HUES64 (cell line): Measurements from ENCODE around the gene KLK6.
A peak's percentile ranks its signal among the peaks of the same experiment; 100 is the strongest.
"Not testable (repeated sequence)": the region's sequence is repeated elsewhere in the genome, so short reads cannot be mapped to it uniquely, and the experiment has no call there.

Source experiments
- H3K27ac ChIP-seq: 2 replicates; pipeline ENCODE4 v1.7.0; 2013; ENCODE audit warnings: low read depth, low read length, inconsistent platforms
- H3K27me3 ChIP-seq: 2 replicates; pipeline ENCODE4 v1.6.1; 2013; ENCODE audit warnings: mild to moderate bottlenecking, low read length; ENCODE audit not compliant: insufficient read depth
- H3K36me3 ChIP-seq: 2 replicates; pipeline ENCODE4 v1.6.1; 2013; ENCODE audit warnings: mild to moderate bottlenecking, low read length; ENCODE audit not compliant: insufficient read depth
- H3K4me1 ChIP-seq: 2 replicates; pipeline ENCODE4 v1.6.1; 2013; ENCODE audit warnings: mild to moderate bottlenecking, low read length, moderate library complexity; ENCODE audit not compliant: insufficient read depth
- H3K4me3 ChIP-seq: 2 replicates; pipeline ENCODE4 v1.5.1; 2013; ENCODE audit warnings: mild to moderate bottlenecking, low read length, moderate library complexity
- H3K9ac ChIP-seq: 2 replicates; pipeline ENCODE4 v1.6.1; 2013; ENCODE audit warnings: mild to moderate bottlenecking, low read depth, low read length
- H3K9me3 ChIP-seq: 2 replicates; pipeline ENCODE4 v1.6.1; 2013; ENCODE audit warnings: low read depth, low read length; ENCODE audit not compliant: insufficient read depth
- WGBS: fragments of 150-250, 120-280 bp; methylation state at CpG from one replicate; pipeline ENCODE4 v1.1.7; 2013; ENCODE audit warnings: missing lambda C conversion rate; 5-methylcytosine and 5-hydroxymethylcytosine counted together

Gene KLK6

GRCh38 chr19:50984416-50984815 lies 15.0 kb upstream of the KLK6 start:
- H3K9ac ChIP-seq, H3K4me3 ChIP-seq, H3K4me1 ChIP-seq, H3K36me3 ChIP-seq, H3K9me3 ChIP-seq, H3K27me3 ChIP-seq, H3K27ac ChIP-seq: not testable (repeated sequence)
- WGBS = 93% methylated on average over 13 of the region's 14 CpGs

GRCh38 chr19:50983625-50984292 lies 14.4 kb upstream of the KLK6 start, which contains the start of gene KLK7:
Gene KLK7 (minus strand): TSS chr19:50983917. CDS start chr19:50982399, 1,518 bp downstream.
- peak within 1 kb of the TSS; percentile 37 for H3K4me3 ChIP-seq
- H3K4me1 ChIP-seq = peaks cover 10% of the 10 kb centered on the region
- peaks cover 9% of the 10 kb centered on the region for H3K27me3 ChIP-seq
- H3K36me3 ChIP-seq = no peaks in the 10 kb centered on the region
- no peak within 1 kb of the TSS for H3K9ac ChIP-seq
- no peaks in the 10 kb centered on the region for H3K9me3 ChIP-seq
- 69% methylated on average over 28 of the region's 28 CpGs for WGBS
- H3K27ac ChIP-seq = no peak within 1 kb of the TSS

- Histone ChIP-seq H3K4me3 (no peak overlapping the region), H3K27me3 (peaks cover 3% of the 10 kb centered on the region), H3K36me3 (no peaks in the 10 kb centered on the region), H3K9ac (no peak overlapping the region), H3K4me1 (peaks cover 14% of the 10 kb centered on the region), H3K9me3 (no peaks in the 10 kb centered on the region), H3K27ac (no peak overlapping the region)
- WGBS = 88% methylated on average over 4 of the region's 4 CpGs
Observed at GRCh38 chr19:50982186-50982585, 12.8 kb upstream of the KLK6 start.

GRCh38 chr19:50981587-50982146 lies 12.3 kb upstream of the KLK6 start:
- H3K4me3 ChIP-seq = no peak overlapping the region
- H3K36me3 ChIP-seq = no peaks in the 10 kb centered on the region
- H3K4me1 ChIP-seq = peaks cover 14% of the 10 kb centered on the region
- WGBS = 78% methylated on average over 11 of the region's 11 CpGs
- no peak overlapping the region for H3K27ac ChIP-seq
- H3K27me3 ChIP-seq = peaks cover 2% of the 10 kb centered on the region; the same call in 1 of the 2 replicates
- H3K9me3 ChIP-seq = no peaks in the 10 kb centered on the region
- H3K9ac ChIP-seq = no peak overlapping the region

GRCh38 chr19:50980208-50980607 lies 10.8 kb upstream of the KLK6 start:
- Histone ChIP-seq H3K36me3 (no peaks in the 10 kb centered on the region), H3K27me3 (peaks cover 2% of the 10 kb centered on the region; the same call in 1 of the 2 replicates), H3K9me3 (no peaks in the 10 kb centered on the region), H3K4me1 (peaks cover 14% of the 10 kb centered on the region), H3K27ac (no peak overlapping the region), H3K9ac (no peak overlapping the region), H3K4me3 (no peak overlapping the region)
- WGBS = 81% methylated on average over 13 of the region's 13 CpGs

- Histone ChIP-seq H3K27ac (no peak overlapping the region), H3K36me3 (no peaks in the 10 kb centered on the region), H3K27me3 (peaks cover 2% of the 10 kb centered on the region; the same call in 1 of the 2 replicates), H3K4me3 (no peak overlapping the region), H3K4me1 (peaks cover 14% of the 10 kb centered on the region), H3K9me3 (no peaks in the 10 kb centered on the region), H3K9ac (no peak overlapping the region)
- 62% methylated on average over 8 of the region's 8 CpGs for WGBS
Observed at GRCh38 chr19:50979758-50980157, 10.4 kb upstream of the KLK6 start.

- H3K27ac ChIP-seq = no peak overlapping the region
- H3K9ac ChIP-seq = no peak overlapping the region
- H3K27me3 ChIP-seq = no peaks in the 10 kb centered on the region
- H3K9me3 ChIP-seq = no peaks in the 10 kb centered on the region
- H3K36me3 ChIP-seq = no peaks in the 10 kb centered on the region
- H3K4me1 ChIP-seq = peaks cover 14% of the 10 kb centered on the region
- WGBS = 70% methylated on average over 5 of the region's 5 CpGs
- H3K4me3 ChIP-seq = no peak overlapping the region
Observed at GRCh38 chr19:50978772-50979390, 9.5 kb upstream of the KLK6 start.

- Histone ChIP-seq H3K36me3 (no peaks in the 10 kb centered on the region), H3K9me3 (no peaks in the 10 kb centered on the region), H3K9ac (no peak overlapping the region), H3K4me3 (no peak overlapping the region), H3K27ac (no peak overlapping the region), H3K4me1 (peaks cover 14% of the 10 kb centered on the region), H3K27me3 (no peaks in the 10 kb centered on the region)
- WGBS = 84% methylated on average over 4 of the region's 4 CpGs
Observed at GRCh38 chr19:50977626-50978025, 8.2 kb upstream of the KLK6 start.

- Histone ChIP-seq H3K9ac (no peak overlapping the region), H3K4me1 (peaks cover 14% of the 10 kb centered on the region), H3K27ac (no peak overlapping the region), H3K4me3 (no peak overlapping the region), H3K27me3 (no peaks in the 10 kb centered on the region), H3K9me3 (no peaks in the 10 kb centered on the region), H3K36me3 (no peaks in the 10 kb centered on the region)
- WGBS = 48% methylated on average over 8 of the region's 8 CpGs
Observed at GRCh38 chr19:50975766-50976165, 6.4 kb upstream of the KLK6 start.

- Histone ChIP-seq H3K4me3 (no peak overlapping the region), H3K27ac (no peak overlapping the region), H3K9ac (no peak overlapping the region), H3K27me3 (no peaks in the 10 kb centered on the region), H3K36me3 (no peaks in the 10 kb centered on the region), H3K9me3 (no peaks in the 10 kb centered on the region), H3K4me1 (peaks cover 14% of the 10 kb centered on the region)
- WGBS = 52% methylated on average over 7 of the region's 9 CpGs
Observed at GRCh38 chr19:50974702-50975556, 5.5 kb upstream of the KLK6 start.
